Upper lobe of left lung (tissue), 6 donors: Measurements from ENCODE around the gene CDT1. TPM values are rescaled to one million over a fixed set of nuclear protein-coding genes. Genes with fewer than 3 reads are reported as not detected.

Experiments used
- ATAC-seq, 2 donors: fragments of 200-7000 bp; cut with Tn5 transposase; one replicate each; pipeline ENCODE4 v1.9.1; 2022; ENCODE audit warnings: mild to moderate bottlenecking in 2 of 2, moderate library complexity in 2 of 2; ENCODE audit not compliant: low FRiP score in 2 of 2
- DNase-seq, 2 donors: peaks; one replicate each; pipeline ENCODE4 v3.0.0-alpha.2; 2019 to 2020
- H3K27ac ChIP-seq, 4 donors: fragments of 200-600 bp; sonication (generic); one replicate each; pipeline ENCODE4 v1.5.1; 2016 to 2019
- H3K27me3 ChIP-seq, 4 donors: fragments of 200-600 bp; sonication (generic); one replicate each; pipeline ENCODE4 v1.5.1; 2017 to 2019
- H3K36me3 ChIP-seq, 4 donors: fragments of 200-600 bp; sonication (generic); one replicate each; pipeline ENCODE4 v1.5.1; 2016 to 2019
- H3K4me1 ChIP-seq, 4 donors: fragments of 200-600 bp; sonication (generic); one replicate each; pipeline ENCODE4 v1.5.1; 2018 to 2019
- H3K4me3 ChIP-seq, 4 donors: fragments of 200-600 bp; sonication (generic); one replicate each; pipeline ENCODE4 v1.5.1; 2017 to 2019; ENCODE audit warnings: mild to moderate bottlenecking in 2 of 4, moderate library complexity in 1 of 4
- H3K9me3 ChIP-seq, 4 donors: fragments of 200-600 bp; sonication (generic); one replicate each; pipeline ENCODE4 v1.5.1; 2018 to 2019
- CTCF ChIP-seq, 6 experiments: fragments of 450-650 bp in 4 of 6; fragments of 200-600 bp in 2 of 6; sonication (generic) in 2 of 6; IDR thresholded peaks; one replicate each; pipeline ENCODE4 v1.5.1; 2016 to 2019; ENCODE audit warnings: antibody characterized with exemption in 6 of 6
- EP300 ChIP-seq, 4 donors: sonication (generic); formaldehyde crosslinking; IDR thresholded peaks; one replicate each; pipeline ENCODE4 v1.5.1; 2017; ENCODE audit warnings: antibody characterized with exemption in 4 of 4, control low read depth in 2 of 4
- POLR2A ChIP-seq, 4 donors: fragments of 450-650 bp; IDR thresholded peaks; one replicate each; pipeline ENCODE4 v1.5.1; 2016 to 2017; ENCODE audit warnings: antibody characterized with exemption in 4 of 4, mild to moderate bottlenecking in 2 of 4
- POLR2AphosphoS5 ChIP-seq, 2 donors: sonication (generic); formaldehyde crosslinking; IDR thresholded peaks; one replicate each; pipeline ENCODE4 v1.5.1; 2017; ENCODE audit warnings: antibody characterized with exemption in 2 of 2
- WGBS, 2 donors: methylation state at CpG; one replicate each; pipeline ENCODE4 v1.1.5; 2017 to 2018; 5-methylcytosine and 5-hydroxymethylcytosine counted together
- total RNA-seq, 6 donors: library from RNA; depleted of rRNA in 4 of 6; stranded (reverse); fragments of >200 nt in 4 of 6; gene quantifications; one replicate each; pipeline versions ENCODE4 v1.1.0 to v1.2.1, GENCODE V29; 2016 to 2021
- donor health status: DM: no; HTN: no; CAD: no; lungs with moderate emphysema.
- donor health status: DM: no; HTN: yes; CAD: no; lungs with severe emphysema.

The CDT1 gene
- total RNA-seq, 6 donors from 2014 or later, result 2.3 to 4.7 (median 3.5) TPM; not detected in 1

- no peaks in the 10 kb centered on the region for H3K36me3 ChIP-seq
- no peaks in the 10 kb centered on the region for H3K9me3 ChIP-seq
- H3K4me1 ChIP-seq, result peaks cover 3 to 28% (median 8%) of the 10 kb centered on the region in 4 donors
- H3K27me3 ChIP-seq, result no peaks in the 10 kb centered on the region
- no peak overlapping the region for H3K27ac ChIP-seq
- DNase-seq, result no peak
- no peak for ATAC-seq
- no peak for TF ChIP-seq POLR2A (IDR thresholded peaks at IDR 0.05)
- TF ChIP-seq CTCF (IDR thresholded peaks at IDR 0.05), result no peak
- no peak for TF ChIP-seq POLR2AphosphoS5 (IDR thresholded peaks at IDR 0.05)
- no peak for TF ChIP-seq EP300 (IDR thresholded peaks at IDR 0.05)
- H3K4me3 ChIP-seq, result no peak overlapping the region
Measured at GRCh38 chr16:88798772-88799455, 4.7 kb upstream of the CDT1 start.

- WGBS, 2 donors, result 52 to 81% methylated on average over 14 to 17 of the region's 17 CpGs
- H3K4me3 ChIP-seq, result no peak overlapping the region
- H3K4me1 ChIP-seq, result peaks cover 11 to 33% (median 16%) of the 10 kb centered on the region in 4 donors
- DNase-seq, result no peak
- no peak for TF ChIP-seq EP300 (IDR thresholded peaks at IDR 0.05)
- no peak for TF ChIP-seq CTCF (IDR thresholded peaks at IDR 0.05)
- no peak for TF ChIP-seq POLR2AphosphoS5 (IDR thresholded peaks at IDR 0.05)
- TF ChIP-seq POLR2A (IDR thresholded peaks at IDR 0.05), result no peak
- H3K27me3 ChIP-seq, result no peaks in the 10 kb centered on the region
- no peak overlapping the region for H3K27ac ChIP-seq
- no peaks in the 10 kb centered on the region for H3K9me3 ChIP-seq
- no peak for ATAC-seq
- no peaks in the 10 kb centered on the region for H3K36me3 ChIP-seq
Measured at GRCh38 chr16:88799569-88800276, 3.9 kb upstream of the CDT1 start.

- Histone ChIP-seq H3K27me3 (no peaks in the 10 kb centered on the region), H3K27ac (no peak overlapping the region), H3K4me1 (peaks cover 14 to 33% (median 18%) of the 10 kb centered on the region in 4 donors), H3K9me3 (no peaks in the 10 kb centered on the region), H3K36me3 (no peaks in the 10 kb centered on the region), H3K4me3 (no peak overlapping the region)
- DNase-seq, result no peak
- ATAC-seq, result no peak
- TF ChIP-seq POLR2AphosphoS5 (IDR thresholded peaks at IDR 0.05), result no peak
- no peak for TF ChIP-seq POLR2A (IDR thresholded peaks at IDR 0.05)
- no peak for TF ChIP-seq EP300 (IDR thresholded peaks at IDR 0.05)
- TF ChIP-seq CTCF (IDR thresholded peaks at IDR 0.05), result no peak
- 69 to 88% methylated on average over 3 to 6 of the region's 6 CpGs for WGBS, 2 donors
Measured at GRCh38 chr16:88800277-88800592, 3.4 kb upstream of the CDT1 start.

- Histone ChIP-seq H3K9me3 (no peaks in the 10 kb centered on the region), H3K4me1 (peaks cover 14 to 36% (median 18%) of the 10 kb centered on the region in 4 donors), H3K27me3 (no peaks in the 10 kb centered on the region), H3K27ac (no peak overlapping the region), H3K4me3 (peak overlapping the region in 3 of 4 donors; percentile 51 to 78 (median 60)), H3K36me3 (peaks cover 0 to 14% (median 5%) of the 10 kb centered on the region in 4 donors)
- TF ChIP-seq POLR2AphosphoS5 (IDR thresholded peaks at IDR 0.05) (no peak), POLR2A (IDR thresholded peaks at IDR 0.05) (no peak), CTCF (IDR thresholded peaks at IDR 0.05) (no peak), EP300 (IDR thresholded peaks at IDR 0.05) (no peak)
- no peak for DNase-seq
- ATAC-seq, result no peak
- WGBS, 2 donors, result 0% methylated on average over 4 to 15 of the region's 16 CpGs
Measured at GRCh38 chr16:88804173-88804551, 573 bp downstream of the CDT1 start.
